K562 (cell line): Measurements from ENCODE around the gene TPX2. TPM values are rescaled to one million over a fixed set of nuclear protein-coding genes. Genes with fewer than 3 reads are reported as not detected.

Source experiments
- ATAC-seq: fragments of 200-7000 bp; cut with Tn5 transposase; 3 replicates; pipeline ENCODE4 v1.9.1; 2020; ENCODE audit warnings: moderate library complexity
- BruUV-seq: library from RNA; stranded (reverse); fragments of 400-500 nt; replicated peaks from 2 replicates; lab custom pipeline; 2021; lab: Mats Ljungman, UMichigan
- CTCF ChIA-PET: fragments of 300-600 bp; formaldehyde crosslinking; extraction: SDS; loops from one replicate; lab custom pipeline; 2021; ENCODE audit warnings: low intra/inter-chr PET ratio; lab: Yijun Ruan, JAX
- POLR2A ChIA-PET: fragments of 300-600, 350-650 bp; sonication (Branson Sonifier 250); formaldehyde crosslinking; extraction: SDS; loops from one replicate; lab custom pipeline; 2021; ENCODE audit warnings: antibody characterized with exemption, inconsistent platforms; lab: Yijun Ruan, JAX
- DNase-seq, 4 experiments: peaks; one replicate each; pipeline versions ENCODE4 v3.0.0 to v3.0.0-alpha.2; 2011 to 2018; ENCODE audit warnings: low spot score in 3 of 4, mixed read lengths in 3 of 4; ENCODE audit errors: extremely low read depth in 1 of 4
- FAIRE-seq: peaks from 2 replicates; lab custom pipeline; 2011; peaks lifted over from hg19 to GRCh38; lab: Jason Lieb, UNC
- H2AFZ ChIP-seq: 2 replicates; pipeline ENCODE4 v1.6.0; 2011; ENCODE audit warnings: low read depth, low read length, control low read depth, inconsistent platforms
- H3K27ac ChIP-seq: fragments of 200-600 bp; 3 replicates; pipeline ENCODE4 v1.8.0; 2011; ENCODE audit warnings: low read depth, mild to moderate bottlenecking, control low read depth, inconsistent platforms, low read length, moderate library complexity, mixed read lengths; ENCODE audit errors: extremely low read depth
- H3K27me3 ChIP-seq, 2 experiments: fragments of 300-600 bp in 1 of 2; 2 replicates in 1 of 2; 3 replicates in 1 of 2; pipeline versions ENCODE4 v1.6.0 to v1.8.0; 2011; ENCODE audit warnings: inconsistent platforms in 2 of 2, low read length in 2 of 2, mild to moderate bottlenecking in 1 of 2, mixed read lengths in 1 of 2, moderate library complexity in 1 of 2; ENCODE audit not compliant: control insufficient read depth in 2 of 2, insufficient read depth in 2 of 2
- H3K36me3 ChIP-seq: fragments of 300-600 bp; 3 replicates; pipeline ENCODE4 v1.8.0; 2011; ENCODE audit warnings: mild to moderate bottlenecking, low read length, inconsistent platforms; ENCODE audit not compliant: control insufficient read depth, insufficient read depth
- H3K4me1 ChIP-seq, 2 experiments: fragments of 200-600 bp in 1 of 2; replicated peaks in 1 of 2; 2 replicates in 1 of 2; 3 replicates in 1 of 2; pipeline versions ENCODE4 v1.5.1 to v1.8.0; 2011; ENCODE audit warnings: inconsistent platforms in 2 of 2, low read length in 2 of 2, mild to moderate bottlenecking in 1 of 2, mixed read lengths in 1 of 2, moderate library complexity in 1 of 2; ENCODE audit not compliant: control insufficient read depth in 2 of 2, insufficient read depth in 2 of 2
- H3K4me2 ChIP-seq: 2 replicates; pipeline ENCODE4 v1.6.1; 2011; ENCODE audit warnings: low read length, control low read depth, inconsistent platforms, mixed read lengths; ENCODE audit not compliant: insufficient read depth
- H3K4me3 ChIP-seq: fragments of 200-600 bp; sonication (generic), shearing (Covaris generic); 2 replicates; pipeline ENCODE4 v1.5.1; 2016; ENCODE audit warnings: control low read depth, inconsistent platforms
- H3K79me2 ChIP-seq: fragments of 200-600 bp; 3 replicates; pipeline ENCODE4 v1.8.0; 2011; ENCODE audit warnings: low read length, inconsistent platforms; ENCODE audit not compliant: control insufficient read depth, insufficient read depth
- H3K9ac ChIP-seq, 2 experiments: 2 replicates each; pipeline versions ENCODE4 v1.6.0 to v1.6.1; 2011; ENCODE audit warnings: low read depth in 2 of 2, low read length in 2 of 2, control low read depth in 1 of 2, inconsistent platforms in 1 of 2, mild to moderate bottlenecking in 1 of 2, mixed read lengths in 1 of 2; ENCODE audit not compliant: insufficient read depth in 1 of 2
- H3K9me1 ChIP-seq: one replicate; pipeline ENCODE4 v1.6.0; 2011; ENCODE audit warnings: inconsistent platforms, mild to moderate bottlenecking, low read length, moderate library complexity; ENCODE audit not compliant: control insufficient read depth, insufficient read depth
- H3K9me3 ChIP-seq: replicated peaks from 2 replicates; pipeline ENCODE4 v1.5.1; 2011; ENCODE audit warnings: low read depth, low read length, inconsistent platforms; ENCODE audit not compliant: control insufficient read depth, insufficient read depth
- H4K20me1 ChIP-seq: replicated peaks from 2 replicates; pipeline ENCODE4 v1.6.1; 2011; ENCODE audit warnings: low read length, inconsistent platforms, mixed read lengths; ENCODE audit not compliant: control insufficient read depth, insufficient read depth
- CREBBP ChIP-seq: IDR thresholded peaks from one replicate; pipeline ENCODE4 v1.6.1; 2012; ENCODE audit warnings: low read depth, mild to moderate bottlenecking, control low read depth, inconsistent platforms, low read length
- GTF2A2 ChIP-seq: IDR thresholded peaks from 2 replicates; pipeline ENCODE4 v1.6.1; 2016; ENCODE audit warnings: mild to moderate bottlenecking, missing genetic modification characterization, missing compliant biosample characterization
- IRF1 ChIP-seq: sonication (generic); formaldehyde crosslinking; IDR thresholded peaks from 2 replicates; pipeline ENCODE4 v1.8.0; 2022; ENCODE audit warnings: missing genetic modification reagents, mild to moderate bottlenecking, borderline replicate concordance
- NCOA4 ChIP-seq: fragments of 450-650 bp; IDR thresholded peaks from 2 replicates; pipeline ENCODE4 v1.6.1; 2018; ENCODE audit warnings: mild to moderate bottlenecking; ENCODE audit not compliant: partially characterized antibody
- NR2C1 ChIP-seq, 2 experiments: fragments of 450-650 bp; IDR thresholded peaks; 2 replicates each; pipeline ENCODE4 v1.6.1; 2017; ENCODE audit warnings: mild to moderate bottlenecking in 2 of 2, antibody characterized with exemption in 1 of 2, inconsistent platforms in 1 of 2, missing compliant biosample characterization in 1 of 2, missing genetic modification characterization in 1 of 2
- NR2C2 ChIP-seq, 2 experiments: fragments of 200-800 bp in 1 of 2; sonication (Bioruptor generic) in 1 of 2; sonication (generic) in 1 of 2; formaldehyde crosslinking in 1 of 2; IDR thresholded peaks; 2 replicates each; pipeline versions ENCODE4 v1.6.1 to v1.8.0; 2016 to 2022; ENCODE audit warnings: mild to moderate bottlenecking in 1 of 2, missing compliant biosample characterization in 1 of 2, missing genetic modification characterization in 1 of 2, missing genetic modification reagents in 1 of 2
- TEAD4 ChIP-seq, 2 experiments: sonication (generic) in 1 of 2; formaldehyde crosslinking in 1 of 2; IDR thresholded peaks; 2 replicates each; pipeline versions ENCODE4 v1.6.1 to v1.8.0; 2012 to 2022; ENCODE audit warnings: borderline replicate concordance in 1 of 2, inconsistent platforms in 1 of 2, low read length in 1 of 2, mild to moderate bottlenecking in 1 of 2, missing genetic modification reagents in 1 of 2
- ZHX1 ChIP-seq: fragments of 150-350 bp; conservative IDR thresholded peaks from 2 replicates; pipeline ENCODE4 v1.6.1; 2014; ENCODE audit warnings: low read length
- ZNF24 ChIP-seq: fragments of 450-650 bp; IDR thresholded peaks from 2 replicates; pipeline ENCODE4 v1.6.1; 2016
- WGBS: fragments of 100-300 bp; shearing (Covaris generic); methylation state at CpG from one replicate; pipeline ENCODE4 v1.1.6; 2016; ENCODE audit warnings: low coverage, mixed read lengths; ENCODE audit not compliant: insufficient coverage; ENCODE audit errors: missing lambda C conversion rate; 5-methylcytosine and 5-hydroxymethylcytosine counted together
- in situ Hi-C: fragments of 300-500 bp; cut with MboI; formaldehyde crosslinking; loops from 4 replicates; pipeline ENCODE4 v1.15.0; 2018; ENCODE audit warnings: inconsistent platforms, mixed read lengths
- intact Hi-C: fragments of 100-400 bp; cut with micrococcal nuclease; formaldehyde crosslinking; loops from 2 replicates; pipeline ENCODE4 v1.14.2; 2022
- polyA plus RNA-seq, 8 experiments: library from polyadenylated mRNA; depleted of rRNA in 4 of 8; stranded (reverse) in 5 of 8; unstranded in 3 of 8; fragments of >200 nt; fragmentation: Nextera tagmentation in 2 of 8; fragmentation: Illumina TruSeq in 1 of 8; extraction: Ambion mirVana in 2 of 8; extraction: Trizol in 1 of 8; gene quantifications; 2 replicates each; pipeline versions ENCODE4 v1.2.1 to v1.2.3, GENCODE V29; 2011 to 2014; ENCODE audit warnings: inconsistent platforms in 1 of 8, missing spikeins in 1 of 8
- total RNA-seq, 7 experiments: library from RNA; depleted of rRNA in 6 of 7; stranded (reverse); fragments of >200 nt in 6 of 7; fragmentation: Illumina TruSeq in 2 of 7; extraction: Trizol in 2 of 7; gene quantifications; 2 replicates each; pipeline versions ENCODE4 v1.2.1 to v1.2.3, GENCODE V29; 2011 to 2021; ENCODE audit warnings: low replicate concordance in 1 of 7
- TF ChIP-seq, protein P1 (sequence below), 2 experiments: fragments of 450-650 bp in 1 of 2; IDR thresholded peaks; 2 replicates each; pipeline ENCODE4 v1.6.1; 2011 to 2017; ENCODE audit warnings: low read depth in 2 of 2, antibody characterized with exemption in 1 of 2, borderline replicate concordance in 1 of 2, low read length in 1 of 2, mild to moderate bottlenecking in 1 of 2, mixed read lengths in 1 of 2; ENCODE audit not compliant: control insufficient read depth in 1 of 2

TPX2 gene
- total and polyA plus RNA-seq, 9 of the 15 experiments (the other 6 are each of a cell fraction or from before 2014, with no cell fraction given) = 48.0 to 241 (median 133) TPM

DNA sequence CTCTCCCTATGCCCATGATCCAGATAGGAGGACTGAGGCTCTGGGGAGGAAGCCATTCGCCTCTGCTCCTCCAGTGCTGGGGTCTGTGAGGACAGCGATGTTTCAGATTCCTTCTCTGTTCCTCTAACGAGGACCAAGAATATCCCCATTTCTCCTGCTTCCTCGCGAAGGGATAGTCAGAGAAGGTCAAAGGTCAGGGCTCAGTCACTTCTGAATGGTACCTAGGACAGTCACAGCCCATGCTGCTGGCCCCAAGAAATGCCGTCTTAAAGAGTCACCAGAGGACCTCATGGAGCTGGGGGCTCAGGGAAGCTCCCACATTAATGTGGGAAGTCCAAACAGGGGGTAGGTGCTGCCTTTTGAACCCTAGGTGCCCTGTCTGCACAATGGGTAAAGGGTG is 104.2 kb downstream of the TPX2 start:
- 10% methylated on average over 5 of the region's 6 CpGs for WGBS
- Histone ChIP-seq H3K4me3 (no peak overlapping the region), H3K9ac (no peak overlapping the region; a peak in 1 of 4 replicates), H3K4me2 (no peak overlapping the region), H3K79me2 (no peaks in the 10 kb centered on the region), H3K9me1 (no peaks in the 10 kb centered on the region), H3K9me3 (no peaks in the 10 kb centered on the region), H3K27me3 (peaks cover 3 to 9% of the 10 kb centered on the region in 2 experiments; a peak in 4 of 5 replicates), H2AFZ (no peak overlapping the region), H4K20me1 (peaks cover 7% of the 10 kb centered on the region; the same call in 1 of the 2 replicates), H3K36me3 (no peaks in the 10 kb centered on the region), H3K4me1 (peaks cover 7 to 41% of the 10 kb centered on the region in 2 experiments), H3K27ac (no peak overlapping the region)
- POLR2A ChIA-PET = no interaction called here
- DNase-seq = no peak
- ATAC-seq = no peak
- CTCF ChIA-PET = interaction anchor here (0.6 kb wide), 1 partner anchor 325 kb away, joined by 3 read pairs; no protein-coding TSS in a partner anchor
- BruUV-seq = no TSS peak
- intact Hi-C loops = no loop called here
- TF ChIP-seq TEAD4 (IDR thresholded peaks at IDR 0.05; ENCODE audit: low read length) = no peak
- TF ChIP-seq TEAD4 (CRISPR knock-in tag; IDR thresholded peaks at IDR 0.05; ENCODE audit: borderline replicate concordance) = no peak
- TF ChIP-seq NR2C1 (IDR thresholded peaks at IDR 0.05) = peak; percentile 76
- peak; percentile 71 for TF ChIP-seq NR2C1 (tag; IDR thresholded peaks at IDR 0.05)
- TF ChIP-seq CREBBP = no peak
- TF ChIP-seq NR2C2 (CRISPR knock-in tag; IDR thresholded peaks at IDR 0.05) = no peak
- TF ChIP-seq NR2C2 (tag; IDR thresholded peaks at IDR 0.05) = 0 out of 2 replicates have a peak, but pooled peaks have one; percentile 54
- TF ChIP-seq IRF1 (CRISPR knock-in tag) = no peak
- TF ChIP-seq, protein P1, sequence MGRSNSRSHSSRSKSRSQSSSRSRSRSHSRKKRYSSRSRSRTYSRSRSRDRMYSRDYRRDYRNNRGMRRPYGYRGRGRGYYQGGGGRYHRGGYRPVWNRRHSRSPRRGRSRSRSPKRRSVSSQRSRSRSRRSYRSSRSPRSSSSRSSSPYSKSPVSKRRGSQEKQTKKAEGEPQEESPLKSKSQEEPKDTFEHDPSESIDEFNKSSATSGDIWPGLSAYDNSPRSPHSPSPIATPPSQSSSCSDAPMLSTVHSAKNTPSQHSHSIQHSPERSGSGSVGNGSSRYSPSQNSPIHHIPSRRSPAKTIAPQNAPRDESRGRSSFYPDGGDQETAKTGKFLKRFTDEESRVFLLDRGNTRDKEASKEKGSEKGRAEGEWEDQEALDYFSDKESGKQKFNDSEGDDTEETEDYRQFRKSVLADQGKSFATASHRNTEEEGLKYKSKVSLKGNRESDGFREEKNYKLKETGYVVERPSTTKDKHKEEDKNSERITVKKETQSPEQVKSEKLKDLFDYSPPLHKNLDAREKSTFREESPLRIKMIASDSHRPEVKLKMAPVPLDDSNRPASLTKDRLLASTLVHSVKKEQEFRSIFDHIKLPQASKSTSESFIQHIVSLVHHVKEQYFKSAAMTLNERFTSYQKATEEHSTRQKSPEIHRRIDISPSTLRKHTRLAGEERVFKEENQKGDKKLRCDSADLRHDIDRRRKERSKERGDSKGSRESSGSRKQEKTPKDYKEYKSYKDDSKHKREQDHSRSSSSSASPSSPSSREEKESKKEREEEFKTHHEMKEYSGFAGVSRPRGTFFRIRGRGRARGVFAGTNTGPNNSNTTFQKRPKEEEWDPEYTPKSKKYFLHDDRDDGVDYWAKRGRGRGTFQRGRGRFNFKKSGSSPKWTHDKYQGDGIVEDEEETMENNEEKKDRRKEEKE (IDR thresholded peaks at IDR 0.05; ENCODE audit: borderline replicate concordance in 1 of 2, control insufficient read depth in 1 of 2, low read depth in 2 of 2, low read length in 1 of 2) = no peak
- no peak for TF ChIP-seq NCOA4
- no peak for TF ChIP-seq ZNF24
- TF ChIP-seq ZHX1 = no peak
- TF ChIP-seq GTF2A2 = no peak
- FAIRE-seq = peak; percentile 26
- in situ Hi-C loops = loop anchor here (25.0 kb wide), 1 partner anchor 819 kb away; the partner anchor contains the start of gene C20orf203
